Activated CD4-positive, alpha-beta T cell treated with anti-CD3 and anti-CD28 coated beads, Interleukin-2, amount 10 ng/mL, durations not matched to agents 24 days and 14 days (primary cell): Measurements from ENCODE around the gene CCDC15. TPM values are rescaled to one million over a fixed set of nuclear protein-coding genes. Genes with fewer than 3 reads are reported as not detected.

Source experiments
- DNase-seq: peaks from one replicate; pipeline ENCODE4 v3.0.0; 2022
- H3K27ac Mint-ChIP-seq: one replicate; pipeline ENCODE4 v1.8.0; 2022; ENCODE audit warnings: mild to moderate bottlenecking, mixed read lengths
- H3K27me3 Mint-ChIP-seq: one replicate; pipeline ENCODE4 v1.8.0; 2022; ENCODE audit warnings: mixed read lengths
- H3K36me3 Mint-ChIP-seq: one replicate; pipeline ENCODE4 v1.8.0; 2022; ENCODE audit warnings: low read depth, mild to moderate bottlenecking, mixed read lengths
- H3K4me1 Mint-ChIP-seq: one replicate; pipeline ENCODE4 v1.8.0; 2021; ENCODE audit warnings: mixed read lengths
- H3K4me3 Mint-ChIP-seq: one replicate; pipeline ENCODE4 v1.8.0; 2022; ENCODE audit warnings: mild to moderate bottlenecking, moderate library complexity, mixed read lengths
- H3K9me3 Mint-ChIP-seq: one replicate; pipeline ENCODE4 v1.8.0; 2021; ENCODE audit warnings: mixed read lengths
- intact Hi-C: fragments of 100-400 bp; cut with micrococcal nuclease; formaldehyde crosslinking; loops from one replicate; pipeline ENCODE4 v1.15.1; 2023
- total RNA-seq: library from RNA; stranded (reverse); gene quantifications from 2 replicates; pipeline ENCODE4 v1.2.3, GENCODE V29; 2022

Gene CCDC15
- total RNA-seq, 1 donor from 2014 or later: 4.5 TPM

GRCh38 chr11:125071435-125071834 is 117.4 kb downstream of the CCDC15 start:
- Mint-ChIP-seq H3K27ac (no peak overlapping the region), H3K4me1 (peaks cover 18% of the 10 kb centered on the region), H3K27me3 (peaks cover 12% of the 10 kb centered on the region), H3K4me3 (no peak overlapping the region), H3K36me3 (no peaks in the 10 kb centered on the region), H3K9me3 (no peaks in the 10 kb centered on the region)
- DNase-seq: no peak
- intact Hi-C loops: no loop called here

- no peaks in the 10 kb centered on the region for H3K36me3 Mint-ChIP-seq
- peaks cover 18% of the 10 kb centered on the region for H3K4me1 Mint-ChIP-seq
Measured at GRCh38 chr11:125071846-125072217, 117.8 kb downstream of the CCDC15 start.

GRCh38 chr11:125072218-125072960 is 118.4 kb downstream of the CCDC15 start:
- Mint-ChIP-seq H3K9me3 (no peaks in the 10 kb centered on the region), H3K27me3 (peaks cover 8% of the 10 kb centered on the region), H3K27ac (no peak overlapping the region), H3K36me3 (no peaks in the 10 kb centered on the region), H3K4me1 (peaks cover 18% of the 10 kb centered on the region), H3K4me3 (no peak overlapping the region)
- DNase-seq: no peak
- intact Hi-C loops: no loop called here

More at GRCh38 chr11:125071846-125072217, 117.8 kb downstream of the CCDC15 start:
- DNase-seq: no peak
- H3K9me3 Mint-ChIP-seq: no peaks in the 10 kb centered on the region
- H3K27me3 Mint-ChIP-seq: peaks cover 11% of the 10 kb centered on the region
- H3K27ac Mint-ChIP-seq: no peak overlapping the region
- intact Hi-C loops: no loop called here
- H3K4me3 Mint-ChIP-seq: no peak overlapping the region

GRCh38 chr11:125072961-125073590 is 119.1 kb downstream of the CCDC15 start:
- Mint-ChIP-seq H3K9me3 (no peaks in the 10 kb centered on the region), H3K36me3 (no peaks in the 10 kb centered on the region), H3K27me3 (peaks cover 3% of the 10 kb centered on the region), H3K4me1 (peaks cover 18% of the 10 kb centered on the region), H3K4me3 (no peak overlapping the region), H3K27ac (no peak overlapping the region)
- intact Hi-C loops: no loop called here
- no peak for DNase-seq

- peaks cover 18% of the 10 kb centered on the region for H3K4me1 Mint-ChIP-seq
- no peaks in the 10 kb centered on the region for H3K9me3 Mint-ChIP-seq
- no peak for DNase-seq
- H3K4me3 Mint-ChIP-seq: no peak overlapping the region
- intact Hi-C loops: no loop called here
- H3K36me3 Mint-ChIP-seq: no peaks in the 10 kb centered on the region
- peaks cover 3% of the 10 kb centered on the region for H3K27me3 Mint-ChIP-seq
- no peak overlapping the region for H3K27ac Mint-ChIP-seq
Measured at GRCh38 chr11:125073616-125074483, 119.8 kb downstream of the CCDC15 start.

- Mint-ChIP-seq H3K27me3 (no peaks in the 10 kb centered on the region), H3K4me3 (no peak overlapping the region), H3K4me1 (peaks cover 15% of the 10 kb centered on the region), H3K9me3 (no peaks in the 10 kb centered on the region), H3K36me3 (no peaks in the 10 kb centered on the region), H3K27ac (no peak overlapping the region)
- intact Hi-C loops: no loop called here
- no peak for DNase-seq
Measured at GRCh38 chr11:125074511-125075241, 120.7 kb downstream of the CCDC15 start.

GRCh38 chr11:125075242-125075625 is 121.2 kb downstream of the CCDC15 start:
- peaks cover 10% of the 10 kb centered on the region for H3K4me1 Mint-ChIP-seq
- DNase-seq: no peak
- H3K27ac Mint-ChIP-seq: no peak overlapping the region
- H3K4me3 Mint-ChIP-seq: no peak overlapping the region
- H3K36me3 Mint-ChIP-seq: no peaks in the 10 kb centered on the region
- H3K9me3 Mint-ChIP-seq: no peaks in the 10 kb centered on the region
- H3K27me3 Mint-ChIP-seq: no peaks in the 10 kb centered on the region
- intact Hi-C loops: no loop called here

- DNase-seq: no peak
- Mint-ChIP-seq H3K9me3 (no peaks in the 10 kb centered on the region), H3K27ac (no peak overlapping the region), H3K4me1 (peaks cover 4% of the 10 kb centered on the region), H3K4me3 (no peak overlapping the region), H3K36me3 (no peaks in the 10 kb centered on the region), H3K27me3 (no peaks in the 10 kb centered on the region)
- intact Hi-C loops: no loop called here
Measured at GRCh38 chr11:125075900-125076317, 121.9 kb downstream of the CCDC15 start.

- H3K36me3 Mint-ChIP-seq: no peaks in the 10 kb centered on the region
- intact Hi-C loops: no loop called here
- DNase-seq: no peak
- no peaks in the 10 kb centered on the region for H3K4me1 Mint-ChIP-seq
- no peaks in the 10 kb centered on the region for H3K9me3 Mint-ChIP-seq
- H3K27ac Mint-ChIP-seq: no peak overlapping the region
- H3K4me3 Mint-ChIP-seq: no peak overlapping the region
- no peaks in the 10 kb centered on the region for H3K27me3 Mint-ChIP-seq
Measured at GRCh38 chr11:125076378-125076945, 122.5 kb downstream of the CCDC15 start.

- intact Hi-C loops: no loop called here
- Mint-ChIP-seq H3K4me1 (no peaks in the 10 kb centered on the region), H3K27me3 (no peaks in the 10 kb centered on the region), H3K9me3 (no peaks in the 10 kb centered on the region), H3K36me3 (no peaks in the 10 kb centered on the region), H3K27ac (no peak overlapping the region), H3K4me3 (no peak overlapping the region)
- DNase-seq: no peak
Measured at GRCh38 chr11:125078016-125078415, 124.0 kb downstream of the CCDC15 start.

- Mint-ChIP-seq H3K4me3 (no peak overlapping the region), H3K9me3 (no peaks in the 10 kb centered on the region), H3K4me1 (no peaks in the 10 kb centered on the region), H3K27ac (no peak overlapping the region), H3K27me3 (no peaks in the 10 kb centered on the region), H3K36me3 (no peaks in the 10 kb centered on the region)
- intact Hi-C loops: no loop called here
- DNase-seq: no peak
Measured at GRCh38 chr11:125078516-125079140, 124.6 kb downstream of the CCDC15 start.

- DNase-seq: no peak
- Mint-ChIP-seq H3K36me3 (no peaks in the 10 kb centered on the region), H3K4me3 (no peak overlapping the region), H3K4me1 (no peaks in the 10 kb centered on the region), H3K27ac (no peak overlapping the region), H3K27me3 (no peaks in the 10 kb centered on the region), H3K9me3 (no peaks in the 10 kb centered on the region)
- intact Hi-C loops: no loop called here
Measured at GRCh38 chr11:125079151-125079877, 125.3 kb downstream of the CCDC15 start.
